GM18951 (cell line): ENCODE results near the gene TMEM132A.
A peak's percentile ranks its signal among the peaks of the same experiment; 100 is the strongest.

Experiments
- POLR2A ChIP-seq: IDR thresholded peaks from 4 replicates; pipeline ENCODE4 v1.6.1; 2011; ENCODE audit warnings: mild to moderate bottlenecking; ENCODE audit not compliant: insufficient read length, insufficient read depth; ENCODE audit errors: extremely low read depth
- in situ Hi-C: fragments of 300-500 bp; cut with MboI; formaldehyde crosslinking; loops from one replicate; pipeline ENCODE4 v1.12.0; 2022; ENCODE audit warnings: low sequenced_read_pairs, mixed read lengths, inconsistent platforms; ENCODE audit not compliant: unreplicated experiment

The TMEM132A gene

DNA sequence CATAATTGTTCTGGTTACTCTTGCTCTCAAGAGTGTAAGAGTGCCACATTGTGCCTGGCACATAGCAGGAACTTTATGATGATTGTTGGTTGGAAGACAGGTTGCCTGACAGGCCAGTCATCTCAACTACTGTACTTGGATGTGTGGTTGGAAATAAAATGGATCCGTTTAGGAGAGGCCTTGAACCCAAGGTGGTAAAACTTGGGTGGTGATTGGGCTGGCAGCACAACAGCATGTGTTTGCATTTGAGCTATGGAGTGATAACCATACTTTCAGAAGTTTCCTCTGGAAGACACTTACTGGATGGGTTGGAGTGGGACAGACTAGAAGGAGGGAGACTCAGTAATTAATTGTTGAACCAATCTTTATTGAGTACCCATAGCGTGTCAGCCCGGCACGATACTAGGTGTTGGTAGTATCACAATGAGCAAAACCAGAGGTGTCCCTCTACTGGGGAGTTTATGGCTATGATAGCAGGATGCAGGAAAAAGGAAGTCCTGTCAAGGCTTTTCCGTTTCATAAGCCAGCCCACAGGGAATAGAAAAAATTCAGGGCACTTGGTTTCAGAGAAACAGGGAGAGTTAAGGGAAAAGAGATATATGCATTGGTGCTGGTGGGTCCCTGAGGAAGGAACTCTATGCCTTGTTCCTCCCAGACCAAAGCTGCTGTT lies 13.4 kb upstream of the TMEM132A start:
- in situ Hi-C loops, result no loop called here
- no peak for TF ChIP-seq POLR2A

DNA sequence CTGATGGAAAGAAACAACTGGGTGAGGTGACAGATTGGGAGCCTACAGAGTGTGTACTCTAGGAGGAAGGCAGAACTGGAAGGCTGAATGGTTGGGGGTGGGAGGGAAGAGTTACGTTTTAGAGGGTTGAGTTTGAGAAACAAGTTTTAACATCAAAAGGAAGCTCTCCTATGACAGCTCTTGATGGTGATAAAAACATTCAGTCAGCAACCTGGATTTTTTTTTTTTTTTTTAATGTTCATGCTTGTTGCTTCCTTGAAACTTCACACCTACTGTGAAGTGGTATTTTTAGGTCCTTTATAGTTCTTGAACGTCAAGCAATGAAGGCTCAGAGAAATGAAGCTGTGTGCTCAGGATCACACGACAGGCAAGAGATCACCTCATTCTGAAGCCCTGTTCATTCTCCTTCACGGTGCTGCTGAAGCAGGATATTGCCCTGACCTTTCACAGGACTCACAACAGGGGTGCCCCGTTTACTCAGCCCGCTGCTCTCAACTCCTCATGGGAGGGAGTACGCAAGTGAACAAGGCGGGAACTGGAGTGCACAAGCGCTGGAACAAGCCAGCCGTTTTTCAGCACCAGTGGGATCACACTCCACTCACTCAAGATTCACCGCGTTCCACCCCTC lies 11.9 kb upstream of the TMEM132A start:
- no peak for TF ChIP-seq POLR2A
- in situ Hi-C loops, result no loop called here

DNA sequence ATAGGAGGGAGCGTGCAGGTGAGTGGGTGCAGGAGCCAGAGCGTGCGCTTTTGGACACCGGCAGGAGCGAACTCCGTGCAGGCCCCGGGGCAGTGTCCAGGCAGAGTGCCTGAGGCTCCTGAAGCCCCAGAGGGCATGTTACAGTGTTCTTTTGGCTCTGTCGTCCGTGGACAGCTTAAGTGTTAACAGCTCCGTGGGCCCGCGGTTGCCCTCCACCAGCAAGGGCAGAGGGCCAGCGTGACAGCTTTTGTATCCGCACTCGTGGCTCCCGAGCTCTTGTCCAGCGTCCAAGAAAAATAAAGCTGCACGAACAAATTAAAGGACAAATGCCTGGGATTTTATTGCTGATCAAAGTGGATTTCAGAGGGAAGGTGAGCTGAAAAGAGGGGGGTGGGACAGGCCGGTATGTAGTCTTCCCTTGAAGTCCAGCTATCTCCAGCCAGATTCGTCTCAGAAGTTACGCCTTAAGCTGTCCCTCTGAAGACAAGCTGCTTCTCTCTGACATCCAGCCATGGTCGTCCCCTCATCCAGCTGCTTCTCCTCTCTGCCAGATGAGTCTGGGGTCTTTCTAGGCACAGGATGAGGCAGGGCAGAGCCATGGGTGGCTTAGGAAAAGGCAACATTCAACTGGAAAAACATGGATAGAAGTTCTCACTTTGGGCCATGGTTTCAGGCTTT lies 11.3 kb upstream of the TMEM132A start:
- TF ChIP-seq POLR2A, result no peak
- in situ Hi-C loops, result no loop called here

DNA sequence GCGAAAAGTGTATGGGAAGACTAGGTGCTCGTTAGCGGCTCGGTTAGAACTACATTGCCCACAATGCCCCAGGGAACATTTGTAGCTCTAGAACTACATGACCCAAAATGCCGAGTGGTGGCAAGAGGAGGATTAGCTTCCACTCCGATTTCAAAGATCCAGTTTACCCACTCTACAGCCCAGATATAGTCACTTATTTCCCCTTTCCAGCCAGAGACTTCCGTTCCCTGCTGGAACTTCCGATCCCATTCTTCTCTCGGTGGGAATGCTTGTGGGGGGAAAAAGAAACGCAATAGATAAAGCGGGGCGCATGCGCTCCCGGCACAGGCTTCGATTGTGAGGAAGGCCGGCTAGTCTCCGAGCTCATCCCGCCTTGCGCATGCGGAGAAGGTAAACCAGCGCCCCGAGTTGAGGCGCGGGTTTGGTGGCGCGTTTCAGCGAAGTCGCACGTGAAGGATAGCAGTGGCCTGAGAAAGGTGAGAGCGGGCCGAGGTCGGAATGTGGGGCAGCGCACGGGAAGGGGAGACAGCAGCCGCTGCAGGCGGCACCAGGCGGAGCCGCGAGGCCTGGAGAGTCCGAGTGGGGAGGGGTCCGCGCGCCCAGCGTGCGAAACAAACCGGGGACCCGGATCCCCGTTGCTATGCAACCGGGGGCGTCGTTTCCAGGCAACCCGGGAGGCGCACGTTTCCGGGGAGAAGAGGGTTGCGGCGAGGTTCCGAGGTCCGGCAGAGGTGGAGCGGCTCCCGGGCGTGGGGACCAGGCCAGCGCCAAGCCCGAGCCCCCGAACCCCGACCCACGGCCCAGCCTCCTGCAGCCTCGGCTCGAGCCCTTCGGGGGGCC lies 10.2 kb upstream of the TMEM132A start, which contains the start of gene TMEM109:
Gene TMEM109, plus strand, starts transcription at position 366 of the 840 bp plus-strand sequence. CDS start 5,536 bp downstream, outside the sequence.
- in situ Hi-C loops, result no loop called here
- peak; percentile 49 for TF ChIP-seq POLR2A

DNA sequence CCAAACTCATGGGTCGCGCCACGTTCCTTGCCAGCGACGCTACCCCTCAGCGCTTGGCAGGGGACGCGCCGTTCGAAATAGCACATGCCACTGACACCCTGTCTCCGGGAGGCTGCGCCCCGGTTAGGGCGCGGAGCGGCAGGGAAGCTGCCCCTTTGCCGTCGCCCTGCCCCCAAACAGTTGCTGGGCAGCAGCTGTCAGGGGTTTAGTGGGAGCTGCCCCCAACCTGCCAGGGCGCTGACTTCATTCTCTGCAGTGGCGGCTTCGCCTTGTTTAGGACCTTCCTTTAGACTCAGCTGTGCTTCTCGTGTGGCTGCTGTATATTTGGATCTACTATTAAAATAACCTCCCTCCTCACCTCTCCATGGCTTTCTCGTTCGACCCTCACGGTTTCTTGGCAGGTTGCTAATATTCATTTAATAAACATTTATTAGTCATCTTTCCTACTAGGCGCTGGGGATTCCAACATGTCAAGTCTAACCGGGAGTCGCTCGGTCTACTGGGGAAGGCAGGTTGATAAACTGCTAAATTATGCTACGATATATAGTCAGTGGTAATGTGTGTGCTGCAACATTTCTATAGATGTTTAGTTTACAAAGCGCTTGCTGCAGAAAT lies 9.5 kb upstream of the TMEM132A start:
- TF ChIP-seq POLR2A, result peak; percentile 39
- in situ Hi-C loops, result no loop called here

DNA sequence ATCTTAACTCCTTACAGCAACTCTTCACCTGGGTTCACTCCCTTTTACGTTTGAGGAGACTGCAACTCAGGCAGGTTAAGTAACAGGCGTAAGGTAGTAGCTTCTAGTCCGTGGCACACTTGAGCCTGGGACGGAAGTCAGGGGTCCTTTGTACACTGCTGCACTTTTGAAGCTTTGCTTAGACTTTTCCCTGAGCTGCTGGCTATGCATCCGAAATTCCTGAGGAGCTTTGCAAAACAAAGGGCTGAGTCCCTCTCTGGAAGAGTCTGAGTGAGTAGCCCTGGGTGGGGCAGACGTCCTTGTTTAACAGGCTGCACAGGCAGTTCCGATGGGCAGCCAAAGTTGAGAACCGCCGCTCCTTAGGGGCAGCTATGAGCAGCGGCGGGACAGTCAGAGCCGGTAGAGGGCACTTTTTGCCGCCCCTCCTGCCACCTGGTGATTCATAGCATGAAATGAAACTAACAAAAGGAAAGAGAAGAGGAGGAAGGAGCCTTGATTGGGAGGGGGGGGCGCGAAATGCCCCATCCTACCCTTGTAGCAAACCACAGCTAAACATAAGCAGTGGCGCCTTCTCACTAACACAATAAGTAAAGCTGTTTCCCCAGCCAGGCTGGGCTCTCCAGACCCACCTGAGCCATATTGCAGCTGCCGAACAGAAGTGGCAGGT lies 8.9 kb upstream of the TMEM132A start:
- in situ Hi-C loops, result no loop called here
- TF ChIP-seq POLR2A, result peak; percentile 28

DNA sequence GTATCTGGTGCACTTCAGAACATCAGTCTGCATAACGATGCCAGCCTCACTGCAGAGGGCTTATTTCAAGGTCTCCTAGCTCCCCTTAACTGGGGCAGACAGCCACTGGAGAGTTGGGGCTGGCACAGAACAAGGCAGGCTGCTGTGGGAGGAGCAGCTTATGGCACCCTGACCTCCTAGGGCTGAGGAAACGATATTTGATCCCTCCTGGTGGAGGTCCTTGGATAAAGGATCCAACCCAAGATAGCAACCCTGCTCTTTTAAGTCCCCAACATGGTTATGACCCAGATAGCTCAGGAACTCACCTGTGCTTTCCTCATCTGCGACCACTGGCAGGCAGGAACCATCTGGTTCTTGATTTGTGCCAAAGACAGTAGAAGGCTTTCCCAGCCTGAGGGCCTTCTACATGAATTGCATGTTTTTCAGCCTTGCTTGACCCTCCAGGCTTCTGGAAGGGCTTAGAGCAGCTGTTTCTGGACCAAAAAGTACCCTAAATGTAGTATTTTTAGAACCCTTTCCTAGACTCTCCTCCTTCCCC lies 7.5 kb upstream of the TMEM132A start:
- in situ Hi-C loops, result no loop called here
- TF ChIP-seq POLR2A, result no peak

DNA sequence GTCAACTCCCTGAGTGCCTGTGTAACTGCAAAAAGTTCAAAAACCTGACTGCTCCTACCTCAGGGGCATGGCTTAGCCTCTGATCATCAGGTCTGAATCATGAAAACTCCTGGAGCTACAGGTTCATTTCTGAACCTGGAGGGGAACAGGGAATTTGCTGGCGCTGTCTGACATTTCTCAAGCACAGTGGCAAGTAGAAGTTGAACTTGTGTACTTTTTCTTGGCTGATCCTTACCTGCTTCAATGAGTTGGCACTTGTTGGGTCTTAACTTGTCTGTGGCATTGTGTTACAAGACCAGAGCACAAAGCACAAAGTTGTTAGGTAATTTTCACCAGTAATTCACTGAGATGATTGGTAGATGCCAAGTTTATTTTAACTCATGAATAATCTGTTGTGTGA lies 7.0 kb upstream of the TMEM132A start:
- in situ Hi-C loops, result no loop called here

DNA sequence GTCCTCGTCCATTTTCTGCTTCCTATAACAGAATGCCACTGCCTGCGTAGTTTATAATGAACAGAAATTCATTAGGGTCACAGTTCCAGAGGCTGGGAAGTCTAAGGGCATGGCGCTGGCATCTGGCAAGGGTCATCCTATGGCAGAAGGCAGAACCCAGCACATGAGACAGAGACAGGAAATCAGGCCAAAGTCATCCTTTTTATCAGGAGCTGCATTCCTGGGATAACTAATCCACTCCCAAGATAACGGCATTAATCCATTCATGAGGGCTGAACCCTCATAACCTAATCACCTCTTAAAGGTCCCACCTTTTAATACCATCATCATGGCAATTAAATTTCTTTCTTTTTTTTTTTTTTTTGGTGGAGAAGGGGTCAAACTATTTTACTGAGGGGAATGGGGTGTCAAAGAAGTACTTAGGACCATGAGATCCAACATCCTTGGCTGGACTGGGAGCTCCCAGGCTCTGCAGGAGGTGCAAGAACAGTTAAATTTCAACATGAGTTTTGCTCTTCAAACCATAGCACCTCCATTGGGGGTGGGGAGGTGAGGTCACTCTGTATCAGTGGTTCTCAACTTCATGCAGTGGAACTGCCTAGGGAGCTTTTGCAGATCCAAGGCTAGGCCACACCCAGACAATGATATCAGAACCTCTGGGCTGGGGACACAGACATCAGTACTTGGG lies 5.9 kb upstream of the TMEM132A start:
- no peak for TF ChIP-seq POLR2A
- in situ Hi-C loops, result no loop called here

More for the DNA sequence above, 7.0 kb upstream of the TMEM132A start:
- no peak for TF ChIP-seq POLR2A

DNA sequence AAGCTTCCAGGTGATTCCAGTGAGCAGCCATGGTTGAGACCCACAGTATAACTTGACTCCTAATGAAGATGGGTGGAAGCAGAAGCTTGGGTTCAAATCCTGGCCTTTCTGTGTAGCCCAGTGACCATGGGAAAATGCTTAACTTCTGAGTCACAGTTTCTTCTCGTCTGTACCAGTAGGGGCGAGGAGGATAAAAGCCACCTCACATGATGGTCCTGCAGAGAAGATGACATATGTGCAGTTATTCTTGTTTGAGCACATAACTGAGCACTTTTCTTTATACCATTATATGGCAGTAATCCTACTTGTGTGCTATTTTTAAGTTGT lies 5.4 kb upstream of the TMEM132A start:
- in situ Hi-C loops, result no loop called here
- no peak for TF ChIP-seq POLR2A

DNA sequence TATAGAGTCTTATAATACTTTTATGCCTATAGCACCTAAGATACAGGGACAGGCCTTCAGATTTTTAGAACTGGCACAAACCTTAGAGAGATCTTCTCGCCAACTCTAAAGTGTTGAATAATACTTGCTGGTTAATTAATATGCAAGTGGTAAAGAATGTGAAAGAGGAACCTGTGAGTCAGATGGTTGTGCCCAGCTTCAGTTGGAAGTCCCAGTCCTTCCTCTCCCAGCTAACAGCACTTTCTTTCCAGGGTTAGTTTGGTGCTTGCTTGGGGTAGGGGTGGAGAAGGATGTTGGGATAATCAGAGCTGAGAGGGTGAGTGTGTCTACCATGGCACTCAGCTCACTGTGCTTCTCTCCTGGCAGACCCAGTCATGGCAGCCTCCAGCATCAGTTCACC lies 4.9 kb upstream of the TMEM132A start:
- no peak for TF ChIP-seq POLR2A

More for the DNA sequence above, 4.9 kb upstream of the TMEM132A start:
- in situ Hi-C loops, result no loop called here
